ENCODE results near the gene ICE2.

- TF ChIP-seq RFX5 (IDR thresholded peaks at IDR 0.05; ENCODE audit: low read depth, low read length) (no peak), CTCF (conservative IDR thresholded peaks at IDR 0.05; ENCODE audit: low read depth, low read length) (no peak), FOS (IDR thresholded peaks at IDR 0.05; ENCODE audit: low read depth, low read length) (no peak), POLR2A (IDR thresholded peaks at IDR 0.05; ENCODE audit: low read depth, low read length) (no peak), SMC3 (IDR thresholded peaks at IDR 0.05; ENCODE audit: low read depth, low read length) (no peak), MAZ (IDR thresholded peaks at IDR 0.05; ENCODE audit: borderline replicate concordance, low read depth, low read length) (no peak), CHD1 (IDR thresholded peaks at IDR 0.05; ENCODE audit: low read depth, low read length) (no peak), MXI1 (IDR thresholded peaks at IDR 0.05; ENCODE audit: borderline replicate concordance, low read depth, low read length) (no peak)
Observed at GRCh38 chr15:60418096-60418495, 60.8 kb downstream of the ICE2 start.

Measured in IMR-90 (cell line).